Lower lobe of right lung (tissue), 2 donors: ENCODE data around the gene PPP1R13B. TPM values are rescaled to one million over a fixed set of nuclear protein-coding genes. Genes with fewer than 3 reads are reported as not detected.

Source experiments
- ATAC-seq, 2 donors: fragments of 200-7000 bp; cut with Tn5 transposase; one replicate each; pipeline ENCODE4 v1.9.1; 2020 to 2022; ENCODE audit warnings: mild to moderate bottlenecking in 2 of 2, moderate library complexity in 2 of 2
- DNase-seq: peaks from one replicate; pipeline ENCODE4 v3.0.0-alpha.2; 2020
- H3K27ac ChIP-seq: fragments of 200-600 bp; one replicate; pipeline ENCODE4 v1.8.0; 2022
- H3K27me3 ChIP-seq: fragments of 200-600 bp; one replicate; pipeline ENCODE4 v1.8.0; 2022; ENCODE audit warnings: low read depth
- H3K36me3 ChIP-seq: fragments of 200-600 bp; one replicate; pipeline ENCODE4 v1.8.0; 2022; ENCODE audit warnings: mild to moderate bottlenecking
- H3K4me1 ChIP-seq: fragments of 200-600 bp; one replicate; pipeline ENCODE4 v1.8.0; 2022
- H3K4me3 ChIP-seq: fragments of 200-600 bp; one replicate; pipeline ENCODE4 v1.8.0; 2022; ENCODE audit warnings: mild to moderate bottlenecking
- H3K9me3 ChIP-seq: fragments of 200-600 bp; one replicate; pipeline ENCODE4 v1.8.0; 2022
- CTCF ChIP-seq: fragments of 200-600 bp; IDR thresholded peaks from one replicate; pipeline ENCODE4 v1.8.0; 2022; ENCODE audit warnings: antibody characterized with exemption, mild to moderate bottlenecking
- intact Hi-C: fragments of 100-400 bp; cut with DNase I; formaldehyde crosslinking; loops from one replicate; pipeline ENCODE4 v1.11.0; 2022
- total RNA-seq: library from RNA; stranded (reverse); fragmentation: NEBNext Ultra II Directional; extraction: Animal tissue kit (Norgen Biotek cat#: 25700); gene quantifications from one replicate; pipeline ENCODE4 v1.2.1, GENCODE V29; 2021
- donor health status: DM: no; HTN: yes; CAD: no; lungs with severe emphysema.

Gene PPP1R13B
- total RNA-seq, 1 donor from 2014 or later, result 60.6 TPM

DNA sequence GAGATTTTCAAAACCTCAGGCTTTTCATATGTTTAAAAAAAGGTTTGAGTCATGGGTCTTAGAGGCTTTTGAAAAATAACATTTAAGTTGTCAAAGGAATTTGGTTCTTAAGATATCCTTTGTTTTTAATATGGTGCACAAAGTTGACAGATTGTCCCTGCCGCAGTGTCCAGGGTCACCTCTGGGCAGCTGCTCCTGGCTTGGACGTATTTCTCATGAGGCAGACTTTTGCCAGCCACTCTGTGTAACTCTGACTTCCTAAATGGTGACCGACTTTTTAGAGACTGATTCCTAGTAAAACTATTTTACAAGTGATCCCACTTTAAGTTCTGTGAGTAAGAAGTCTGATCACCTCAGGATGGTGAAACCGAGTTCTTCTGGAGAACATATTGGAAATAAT is 159.7 kb downstream of the PPP1R13B start:
- intact Hi-C loops, result no loop called here
- no peak for TF ChIP-seq CTCF
- DNase-seq (no peak), ATAC-seq (no peak)
- H3K4me3 ChIP-seq, result no peak overlapping the region
- peaks cover 94% of the 10 kb centered on the region for H3K36me3 ChIP-seq
- H3K9me3 ChIP-seq, result no peaks in the 10 kb centered on the region
- no peak overlapping the region for H3K27ac ChIP-seq
- H3K27me3 ChIP-seq, result no peaks in the 10 kb centered on the region
- peaks cover 10% of the 10 kb centered on the region for H3K4me1 ChIP-seq

GRCh38 chr14:103686831-103687485 is 160.4 kb downstream of the PPP1R13B start:
- ATAC-seq (no peak), DNase-seq (no peak)
- Histone ChIP-seq H3K9me3 (no peaks in the 10 kb centered on the region), H3K4me1 (peaks cover 10% of the 10 kb centered on the region), H3K27ac (no peak overlapping the region), H3K36me3 (peaks cover 94% of the 10 kb centered on the region), H3K4me3 (no peak overlapping the region), H3K27me3 (no peaks in the 10 kb centered on the region)
- intact Hi-C loops, result no loop called here
- no peak for TF ChIP-seq CTCF

GRCh38 chr14:103685276-103686211 is 161.8 kb downstream of the PPP1R13B start:
- H3K27me3 ChIP-seq, result no peaks in the 10 kb centered on the region
- no peak overlapping the region for H3K4me3 ChIP-seq
- no peak overlapping the region for H3K27ac ChIP-seq
- ATAC-seq (no peak), DNase-seq (no peak)
- peaks cover 98% of the 10 kb centered on the region for H3K36me3 ChIP-seq
- no peaks in the 10 kb centered on the region for H3K9me3 ChIP-seq
- peaks cover 10% of the 10 kb centered on the region for H3K4me1 ChIP-seq
- TF ChIP-seq CTCF, result no peak
- intact Hi-C loops, result no loop called here

DNA sequence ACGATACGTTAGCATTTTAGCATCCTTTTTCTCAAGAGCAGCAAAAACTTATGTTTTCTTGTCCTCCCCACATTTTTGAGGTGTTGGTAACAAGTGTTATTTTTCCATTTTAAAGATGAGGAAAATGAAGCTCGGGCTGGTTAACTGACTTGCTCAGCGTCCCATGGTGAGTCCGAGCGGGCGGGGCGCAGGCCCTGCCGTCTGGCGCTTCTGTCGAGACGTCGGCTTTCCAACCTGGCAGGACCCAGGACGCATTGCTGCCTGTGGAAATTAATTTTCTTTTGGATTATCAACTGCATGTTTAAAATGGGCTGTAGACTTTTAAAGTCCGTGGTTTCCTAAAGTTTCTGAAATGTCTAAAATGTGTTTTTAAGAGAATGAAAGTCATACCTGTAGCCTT is 162.5 kb downstream of the PPP1R13B start:
- TF ChIP-seq CTCF, result no peak
- intact Hi-C loops, result no loop called here
- no peak for DNase-seq
- H3K4me3 ChIP-seq, result no peak overlapping the region
- H3K27ac ChIP-seq, result no peak overlapping the region
- H3K27me3 ChIP-seq, result no peaks in the 10 kb centered on the region
- no peak for ATAC-seq
- H3K9me3 ChIP-seq, result no peaks in the 10 kb centered on the region
- peaks cover 98% of the 10 kb centered on the region for H3K36me3 ChIP-seq
- peaks cover 4% of the 10 kb centered on the region for H3K4me1 ChIP-seq

- intact Hi-C loops, result no loop called here
- ATAC-seq, result no peak
Measured at GRCh38 chr14:103684471-103684870, 162.9 kb downstream of the PPP1R13B start.

More at GRCh38 chr14:103684471-103684870, 162.9 kb downstream of the PPP1R13B start:
- no peaks in the 10 kb centered on the region for H3K9me3 ChIP-seq
- H3K27ac ChIP-seq, result no peak overlapping the region
- DNase-seq, result no peak
- H3K27me3 ChIP-seq, result no peaks in the 10 kb centered on the region
- peaks cover 100% of the 10 kb centered on the region for H3K36me3 ChIP-seq
- peaks cover 5% of the 10 kb centered on the region for H3K4me1 ChIP-seq
- no peak for TF ChIP-seq CTCF
- no peak overlapping the region for H3K4me3 ChIP-seq

Other genes with a start within 250 kb of the PPP1R13B start
- gene KLC1, start 218.4 kb downstream of the PPP1R13B start, total RNA-seq, result 171 TPM
- gene XRCC3, start 132.1 kb downstream of the PPP1R13B start, total RNA-seq, result 5.0 TPM
- gene ZFYVE21, start 131.8 kb downstream of the PPP1R13B start, total RNA-seq, result 49.4 TPM
- 8.5 TPM for gene TDRD9, start 80.9 kb upstream of the PPP1R13B start, total RNA-seq
- gene RD3L, start 95.0 kb upstream of the PPP1R13B start, total RNA-seq, result not detected
- 4.6 TPM for gene ASPG, start 238.1 kb upstream of the PPP1R13B start, total RNA-seq